Measurements from ENCODE around the gene HIP1R.

The HIP1R gene

GRCh38 chr12:122847921-122848421 is 12.7 kb downstream of the HIP1R start:
- WGBS (ENCODE audit: insufficient coverage, insufficient read length), result no CpG with 5 or more reads among the region's 16 CpGs
- Histone ChIP-seq H3K27me3 (ENCODE audit: control insufficient read depth, insufficient read depth, low read length) (no peaks in the 10 kb centered on the region), H3K4me3 (ENCODE audit: low read length) (no peak overlapping the region), H3K9me3 (ENCODE audit: control insufficient read depth, insufficient read depth, low read length) (no peaks in the 10 kb centered on the region), H3K4me1 (ENCODE audit: control insufficient read depth, insufficient read depth, low read length) (0 out of 2 replicates have a peak, but pooled peaks cover 2% of the 10 kb centered on the region), H3K36me3 (ENCODE audit: control insufficient read depth, insufficient read depth, low read length) (peaks cover 4% of the 10 kb centered on the region; the same call in 1 of the 2 replicates), H3K27ac (ENCODE audit: low read length) (no peak overlapping the region)
- DNase-seq (ENCODE audit: low read depth, low spot score), result no peak

DNA sequence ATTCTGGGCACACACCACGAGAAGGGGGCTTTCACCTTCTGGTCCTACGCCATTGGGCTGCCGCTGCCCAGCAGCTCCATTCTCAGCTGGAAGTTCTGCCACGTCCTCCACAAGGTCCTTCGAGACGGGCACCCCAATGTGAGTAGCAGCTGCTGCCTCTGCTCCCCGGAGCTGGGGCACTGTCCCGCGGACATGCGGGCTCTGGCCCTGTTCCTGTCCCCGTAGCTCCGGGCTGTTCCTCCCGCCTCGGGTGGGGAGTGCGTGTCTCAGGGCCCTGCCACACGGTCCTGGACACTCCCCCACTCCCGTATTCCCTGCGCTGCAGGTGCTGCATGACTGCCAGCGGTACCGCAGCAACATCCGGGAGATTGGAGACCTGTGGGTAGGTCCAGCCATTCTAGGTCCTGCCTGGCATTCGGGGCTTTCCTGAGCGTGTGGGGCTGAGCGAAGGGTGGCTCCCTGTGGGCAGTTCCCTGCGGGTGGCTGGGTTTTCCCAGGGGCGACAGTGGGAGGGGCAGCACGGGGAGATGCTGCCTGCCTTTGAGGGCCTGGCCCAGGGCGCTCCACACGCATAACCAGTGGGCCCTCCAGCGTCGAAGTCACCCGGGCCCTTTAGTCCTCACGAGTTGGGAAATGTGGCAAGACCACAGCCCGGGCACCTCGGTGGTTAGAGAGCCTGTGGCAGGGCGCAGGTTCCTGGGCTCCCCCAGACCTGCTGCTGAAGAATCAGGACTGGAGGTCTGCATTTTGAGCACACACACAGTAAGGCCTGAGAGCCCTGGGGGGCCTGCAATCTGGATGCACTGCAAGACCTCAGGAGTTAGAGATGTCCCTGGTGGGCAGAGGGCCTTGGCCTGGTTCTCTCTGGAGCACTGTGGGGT is 13.5 kb downstream of the HIP1R start:
- Histone ChIP-seq H3K36me3 (ENCODE audit: control insufficient read depth, insufficient read depth, low read length) (peaks cover 4% of the 10 kb centered on the region; the same call in 1 of the 2 replicates), H3K4me1 (ENCODE audit: control insufficient read depth, insufficient read depth, low read length) (0 out of 2 replicates have a peak, but pooled peaks cover 2% of the 10 kb centered on the region), H3K27ac (ENCODE audit: low read length) (no peak overlapping the region), H3K27me3 (ENCODE audit: control insufficient read depth, insufficient read depth, low read length) (no peaks in the 10 kb centered on the region), H3K9me3 (ENCODE audit: control insufficient read depth, insufficient read depth, low read length) (no peaks in the 10 kb centered on the region), H3K4me3 (ENCODE audit: low read length) (no peak overlapping the region)
- no peak for DNase-seq (ENCODE audit: low read depth, low spot score)
- WGBS (ENCODE audit: insufficient coverage, insufficient read length), result no CpG with 5 or more reads among the region's 36 CpGs

- DNase-seq (ENCODE audit: low read depth, low spot score), result no peak
- no peaks in the 10 kb centered on the region for H3K27me3 ChIP-seq (ENCODE audit: control insufficient read depth, insufficient read depth, low read length)
- 0 out of 2 replicates have a peak, but pooled peaks cover 2% of the 10 kb centered on the region for H3K4me1 ChIP-seq (ENCODE audit: control insufficient read depth, insufficient read depth, low read length)
Measured at GRCh38 chr12:122849352-122850047, 14.2 kb downstream of the HIP1R start.

GRCh38 chr12:122850048-122850445 is 14.8 kb downstream of the HIP1R start:
- Histone ChIP-seq H3K36me3 (ENCODE audit: control insufficient read depth, insufficient read depth, low read length) (peaks cover 4% of the 10 kb centered on the region; the same call in 1 of the 2 replicates), H3K4me3 (ENCODE audit: low read length) (no peak overlapping the region), H3K4me1 (ENCODE audit: control insufficient read depth, insufficient read depth, low read length) (0 out of 2 replicates have a peak, but pooled peaks cover 2% of the 10 kb centered on the region), H3K27me3 (ENCODE audit: control insufficient read depth, insufficient read depth, low read length) (no peaks in the 10 kb centered on the region), H3K27ac (ENCODE audit: low read length) (no peak overlapping the region), H3K9me3 (ENCODE audit: control insufficient read depth, insufficient read depth, low read length) (no peaks in the 10 kb centered on the region)
- DNase-seq (ENCODE audit: low read depth, low spot score), result no peak
- WGBS (ENCODE audit: insufficient coverage, insufficient read length), result no CpG with 5 or more reads among the region's 14 CpGs

More at GRCh38 chr12:122849352-122850047, 14.2 kb downstream of the HIP1R start:
- Histone ChIP-seq H3K36me3 (ENCODE audit: control insufficient read depth, insufficient read depth, low read length) (peaks cover 4% of the 10 kb centered on the region; the same call in 1 of the 2 replicates), H3K4me3 (ENCODE audit: low read length) (no peak overlapping the region), H3K27ac (ENCODE audit: low read length) (no peak overlapping the region), H3K9me3 (ENCODE audit: control insufficient read depth, insufficient read depth, low read length) (no peaks in the 10 kb centered on the region)
- WGBS (ENCODE audit: insufficient coverage, insufficient read length), result no CpG with 5 or more reads among the region's 26 CpGs

- H3K9me3 ChIP-seq (ENCODE audit: control insufficient read depth, insufficient read depth, low read length), result no peaks in the 10 kb centered on the region
- H3K27ac ChIP-seq (ENCODE audit: low read length), result no peak overlapping the region
- H3K4me3 ChIP-seq (ENCODE audit: low read length), result no peak overlapping the region
- H3K4me1 ChIP-seq (ENCODE audit: control insufficient read depth, insufficient read depth, low read length), result no peaks in the 10 kb centered on the region
- WGBS (ENCODE audit: insufficient coverage, insufficient read length), result no CpG with 5 or more reads among the region's 27 CpGs
- no peak for DNase-seq (ENCODE audit: low read depth, low spot score)
- H3K27me3 ChIP-seq (ENCODE audit: control insufficient read depth, insufficient read depth, low read length), result no peaks in the 10 kb centered on the region
- peaks cover 4% of the 10 kb centered on the region; the same call in 1 of the 2 replicates for H3K36me3 ChIP-seq (ENCODE audit: control insufficient read depth, insufficient read depth, low read length)
Measured at GRCh38 chr12:122850695-122851350, 15.6 kb downstream of the HIP1R start.

GRCh38 chr12:122851820-122852219 is 16.6 kb downstream of the HIP1R start:
- Histone ChIP-seq H3K27me3 (ENCODE audit: control insufficient read depth, insufficient read depth, low read length) (no peaks in the 10 kb centered on the region), H3K4me1 (ENCODE audit: control insufficient read depth, insufficient read depth, low read length) (no peaks in the 10 kb centered on the region; the same call in 1 of the 2 replicates), H3K4me3 (ENCODE audit: low read length) (no peak overlapping the region), H3K36me3 (ENCODE audit: control insufficient read depth, insufficient read depth, low read length) (peaks cover 9% of the 10 kb centered on the region; the same call in 1 of the 2 replicates), H3K27ac (ENCODE audit: low read length) (no peak overlapping the region), H3K9me3 (ENCODE audit: control insufficient read depth, insufficient read depth, low read length) (no peaks in the 10 kb centered on the region)
- no peak for DNase-seq (ENCODE audit: low read depth, low spot score)
- no CpG with 5 or more reads among the region's 5 CpGs for WGBS (ENCODE audit: insufficient coverage, insufficient read length)

GRCh38 chr12:122852336-122853275 is 17.3 kb downstream of the HIP1R start:
- H3K4me3 ChIP-seq (ENCODE audit: low read length), result no peak overlapping the region
- H3K9me3 ChIP-seq (ENCODE audit: control insufficient read depth, insufficient read depth, low read length), result no peaks in the 10 kb centered on the region
- H3K4me1 ChIP-seq (ENCODE audit: control insufficient read depth, insufficient read depth, low read length), result no peaks in the 10 kb centered on the region; the same call in 1 of the 2 replicates
- no peak for DNase-seq (ENCODE audit: low read depth, low spot score)
- H3K27me3 ChIP-seq (ENCODE audit: control insufficient read depth, insufficient read depth, low read length), result no peaks in the 10 kb centered on the region
- no peak overlapping the region for H3K27ac ChIP-seq (ENCODE audit: low read length)
- no CpG with 5 or more reads among the region's 18 CpGs for WGBS (ENCODE audit: insufficient coverage, insufficient read length)
- H3K36me3 ChIP-seq (ENCODE audit: control insufficient read depth, insufficient read depth, low read length), result peaks cover 9% of the 10 kb centered on the region; the same call in 1 of the 2 replicates

- no peaks in the 10 kb centered on the region; the same call in 1 of the 2 replicates for H3K4me1 ChIP-seq (ENCODE audit: control insufficient read depth, insufficient read depth, low read length)
- no peak overlapping the region for H3K27ac ChIP-seq (ENCODE audit: low read length)
- H3K36me3 ChIP-seq (ENCODE audit: control insufficient read depth, insufficient read depth, low read length), result peaks cover 5% of the 10 kb centered on the region; the same call in 1 of the 2 replicates
- no CpG with 5 or more reads among the region's 17 CpGs for WGBS (ENCODE audit: insufficient coverage, insufficient read length)
- no peak overlapping the region for H3K4me3 ChIP-seq (ENCODE audit: low read length)
- no peak for DNase-seq (ENCODE audit: low read depth, low spot score)
- H3K9me3 ChIP-seq (ENCODE audit: control insufficient read depth, insufficient read depth, low read length), result no peaks in the 10 kb centered on the region
- no peaks in the 10 kb centered on the region for H3K27me3 ChIP-seq (ENCODE audit: control insufficient read depth, insufficient read depth, low read length)
Measured at GRCh38 chr12:122853582-122854245, 18.5 kb downstream of the HIP1R start.

DNA sequence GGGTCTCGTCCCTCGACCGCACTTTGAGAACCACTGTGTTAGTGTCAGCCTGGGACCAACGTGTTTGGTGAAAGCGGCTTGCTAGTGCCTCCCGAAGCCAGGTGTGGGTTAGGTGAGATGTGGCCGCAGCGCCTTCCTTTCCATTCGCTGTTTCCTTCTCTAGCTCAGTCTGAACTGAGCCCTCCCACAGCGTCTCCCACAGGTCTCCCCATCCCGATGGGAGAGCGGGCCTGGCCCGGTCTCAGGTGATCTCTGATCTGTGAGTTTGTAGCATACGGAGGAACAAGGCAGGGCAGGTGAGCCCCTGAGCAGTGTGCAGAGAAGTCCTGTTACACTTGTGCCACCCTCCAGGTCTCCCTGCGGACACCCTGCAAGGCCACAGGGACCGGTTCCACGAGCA is 19.3 kb downstream of the HIP1R start:
- H3K9me3 ChIP-seq (ENCODE audit: control insufficient read depth, insufficient read depth, low read length), result no peaks in the 10 kb centered on the region
- no peak overlapping the region for H3K27ac ChIP-seq (ENCODE audit: low read length)
- no peaks in the 10 kb centered on the region; the same call in 1 of the 2 replicates for H3K4me1 ChIP-seq (ENCODE audit: control insufficient read depth, insufficient read depth, low read length)
- no peak overlapping the region for H3K4me3 ChIP-seq (ENCODE audit: low read length)
- H3K36me3 ChIP-seq (ENCODE audit: control insufficient read depth, insufficient read depth, low read length), result peaks cover 5% of the 10 kb centered on the region; the same call in 1 of the 2 replicates
- no peak for DNase-seq (ENCODE audit: low read depth, low spot score)
- WGBS (ENCODE audit: insufficient coverage, insufficient read length), result no CpG with 5 or more reads among the region's 17 CpGs
- no peaks in the 10 kb centered on the region for H3K27me3 ChIP-seq (ENCODE audit: control insufficient read depth, insufficient read depth, low read length)

Measured in iPS DF 6.9 (cell line).